OCI-LY7 (cell line): ENCODE results near the gene CHD1L. TPM values are rescaled to one million over a fixed set of nuclear protein-coding genes. Genes with fewer than 3 reads are reported as not detected.

Experiments
- BruUV-seq: library from RNA; stranded (reverse); fragments of 400-500 nt; replicated peaks from 2 replicates; lab custom pipeline; 2021; lab: Mats Ljungman, UMichigan
- CTCF ChIA-PET: fragments of 300-600 bp; sonication (Branson Sonifier 250); formaldehyde crosslinking; loops from one replicate; lab custom pipeline; 2022; ENCODE audit warnings: antibody characterized with exemption; ENCODE audit not compliant: unreplicated experiment; lab: Charles Lee
- POLR2A ChIA-PET: fragments of 300-600 bp; sonication (Branson Sonifier 250); formaldehyde crosslinking; loops from one replicate; lab custom pipeline; 2022; ENCODE audit warnings: antibody characterized with exemption; lab: Charles Lee
- DNase-seq: peaks from one replicate; pipeline ENCODE4 v3.0.0-alpha.2; 2015; ENCODE audit warnings: low spot score
- H2AFZ ChIP-seq: fragments of 200-600 bp; sonication (generic), shearing (Covaris generic); 2 replicates; pipeline ENCODE4 v1.6.1; 2014; ENCODE audit warnings: mild to moderate bottlenecking, antibody characterized with exemption, low read length, moderate library complexity
- H3K27ac ChIP-seq: fragments of 200-600 bp; sonication (generic); 2 replicates; pipeline ENCODE4 v1.5.1; 2014; ENCODE audit warnings: mixed run types, low read depth, mild to moderate bottlenecking, moderate library complexity, low read length, inconsistent platforms; ENCODE audit not compliant: poor library complexity, severe bottlenecking
- H3K36me3 ChIP-seq: fragments of 200-600 bp; sonication (generic); 2 replicates; pipeline ENCODE4 v1.6.1; 2014; ENCODE audit warnings: mild to moderate bottlenecking, antibody characterized with exemption, low read length, moderate library complexity, mixed read lengths; ENCODE audit not compliant: insufficient read depth
- H3K4me1 ChIP-seq: fragments of 200-600 bp; sonication (generic); 2 replicates; pipeline ENCODE4 v1.5.1; 2014; ENCODE audit warnings: mild to moderate bottlenecking, low read length; ENCODE audit not compliant: insufficient read depth, poor library complexity, severe bottlenecking
- H3K4me2 ChIP-seq: fragments of 200-600 bp; sonication (generic); 2 replicates; pipeline ENCODE4 v1.6.1; 2014; ENCODE audit warnings: mild to moderate bottlenecking, low read length
- H3K4me3 ChIP-seq: fragments of 200-600 bp; sonication (generic); 2 replicates; pipeline ENCODE4 v1.5.1; 2014; ENCODE audit warnings: mild to moderate bottlenecking, low read depth, low read length; ENCODE audit not compliant: poor library complexity, severe bottlenecking
- H3K79me2 ChIP-seq: fragments of 200-600 bp; sonication (generic); 2 replicates; pipeline ENCODE4 v1.6.1; 2016; ENCODE audit warnings: low read depth, mild to moderate bottlenecking, low read length, moderate library complexity, mixed read lengths; ENCODE audit not compliant: insufficient read depth
- H3K9me2 ChIP-seq: fragments of 200-600 bp; sonication (generic); 2 replicates; pipeline ENCODE4 v1.6.1; 2016; ENCODE audit warnings: mild to moderate bottlenecking, low read length, mixed read lengths; ENCODE audit not compliant: insufficient read depth
- H3K9me3 ChIP-seq: fragments of 200-600 bp; sonication (generic); 2 replicates; pipeline ENCODE4 v1.6.1; 2014; ENCODE audit warnings: mild to moderate bottlenecking, mixed run types, low read length, mixed read lengths
- H4K20me1 ChIP-seq: fragments of 200-600 bp; sonication (generic); 2 replicates; pipeline ENCODE4 v1.6.1; 2014; ENCODE audit warnings: mild to moderate bottlenecking, antibody characterized with exemption, low read length, moderate library complexity, mixed read lengths; ENCODE audit not compliant: insufficient read depth
- CTCF ChIP-seq: fragments of 200-600 bp; sonication (generic); conservative IDR thresholded peaks from 2 replicates; pipeline ENCODE4 v1.5.1; 2014; ENCODE audit warnings: mild to moderate bottlenecking, antibody characterized with exemption, low read length, moderate library complexity, mixed read lengths
- EZH2phosphoT487 ChIP-seq: fragments of 200-600 bp; sonication (generic); IDR thresholded peaks from 2 replicates; pipeline ENCODE4 v1.6.1; 2018; ENCODE audit warnings: low read depth, borderline replicate concordance, mild to moderate bottlenecking, mixed run types, antibody characterized with exemption, low read length, moderate library complexity, mixed read lengths
- intact Hi-C: fragments of 100-400 bp; cut with micrococcal nuclease; formaldehyde crosslinking; loops from one replicate; pipeline ENCODE4 v1.10.0; 2022; ENCODE audit not compliant: unreplicated experiment
- total RNA-seq, 2 experiments: library from RNA; depleted of rRNA in 1 of 2; stranded (reverse); fragments of >200 nt in 1 of 2; shearing (Covaris generic) in 1 of 2; gene quantifications; 2 replicates each; pipeline ENCODE4 v1.2.3, GENCODE V29; 2014 to 2022

Gene CHD1L
- total RNA-seq, 2 experiments from 2014 or later: 42.2 to 52.5 TPM

- no peak overlapping the region for H3K4me2 ChIP-seq
- H3K4me1 ChIP-seq: no peaks in the 10 kb centered on the region
- H3K9me3 ChIP-seq: no peaks in the 10 kb centered on the region
- BruUV-seq: no TSS peak
- DNase-seq: no peak
- CTCF ChIA-PET: no interaction called here
- no peak overlapping the region for H3K4me3 ChIP-seq
- no peaks in the 10 kb centered on the region for H4K20me1 ChIP-seq
- no peak for TF ChIP-seq CTCF
- TF ChIP-seq EZH2phosphoT487: no peak
- no peaks in the 10 kb centered on the region for H3K79me2 ChIP-seq
- no peak overlapping the region for H3K27ac ChIP-seq
- POLR2A ChIA-PET: no interaction called here
- no peaks in the 10 kb centered on the region for H3K9me2 ChIP-seq
- no peak overlapping the region for H2AFZ ChIP-seq
- H3K36me3 ChIP-seq: no peaks in the 10 kb centered on the region
- intact Hi-C loops: no loop called here
Observed at GRCh38 chr1:147216124-147216523, 26.4 kb upstream of the CHD1L start.

GRCh38 chr1:147217141-147217540 is 25.3 kb upstream of the CHD1L start:
- H3K36me3 ChIP-seq: no peaks in the 10 kb centered on the region
- no peaks in the 10 kb centered on the region for H3K79me2 ChIP-seq
- DNase-seq: no peak
- H2AFZ ChIP-seq: no peak overlapping the region
- H4K20me1 ChIP-seq: no peaks in the 10 kb centered on the region
- no peaks in the 10 kb centered on the region for H3K4me1 ChIP-seq
- H3K4me2 ChIP-seq: no peak overlapping the region
- H3K9me2 ChIP-seq: no peaks in the 10 kb centered on the region
- no peak for TF ChIP-seq EZH2phosphoT487
- TF ChIP-seq CTCF: no peak
- CTCF ChIA-PET: no interaction called here
- POLR2A ChIA-PET: no interaction called here
- H3K4me3 ChIP-seq: no peak overlapping the region
- no peaks in the 10 kb centered on the region for H3K9me3 ChIP-seq
- intact Hi-C loops: no loop called here
- BruUV-seq: no TSS peak
- H3K27ac ChIP-seq: no peak overlapping the region

- no peaks in the 10 kb centered on the region for H3K4me1 ChIP-seq
- ChIA-PET POLR2A (no interaction called here), CTCF (no interaction called here)
- TF ChIP-seq EZH2phosphoT487 (no peak), CTCF (no peak)
- no peak overlapping the region for H3K27ac ChIP-seq
- H3K4me2 ChIP-seq: no peak overlapping the region
- H3K4me3 ChIP-seq: no peak overlapping the region
- H3K79me2 ChIP-seq: no peaks in the 10 kb centered on the region
- no TSS peak for BruUV-seq
- no peaks in the 10 kb centered on the region for H3K9me3 ChIP-seq
- intact Hi-C loops: no loop called here
- no peaks in the 10 kb centered on the region for H3K36me3 ChIP-seq
- no peak for DNase-seq
- no peak overlapping the region for H2AFZ ChIP-seq
- no peaks in the 10 kb centered on the region for H3K9me2 ChIP-seq
- H4K20me1 ChIP-seq: no peaks in the 10 kb centered on the region
Observed at GRCh38 chr1:147218606-147219005, 23.9 kb upstream of the CHD1L start.
